ENCODE measurements around the gene RXRA.

Gene RXRA

DNA sequence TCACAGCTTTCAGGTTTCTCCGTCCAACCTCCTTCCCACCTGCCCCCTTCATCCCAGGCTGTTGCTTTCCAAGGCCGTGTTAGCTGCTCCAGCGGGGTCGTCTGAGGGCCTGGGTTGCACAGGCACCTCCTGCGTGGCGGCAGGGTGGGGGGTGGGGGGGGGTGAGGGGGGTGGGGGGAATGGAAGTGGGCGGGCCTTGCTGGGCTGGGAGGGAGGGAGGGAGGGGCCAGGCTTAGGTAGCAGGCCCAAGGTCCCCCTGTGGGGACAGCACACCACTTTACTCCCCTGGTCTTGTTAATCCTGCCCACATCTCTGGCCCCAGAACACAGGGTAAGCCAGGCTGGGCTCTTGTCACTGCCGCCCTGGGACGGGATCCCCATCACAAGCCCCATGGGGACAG lies 99.1 kb downstream of the RXRA start:
- no peak for TF ChIP-seq TAF1 (IDR thresholded peaks at IDR 0.05; ENCODE audit: borderline replicate concordance, insufficient read depth, low read length)
- no peak for TF ChIP-seq SIN3A (IDR thresholded peaks at IDR 0.05; ENCODE audit: borderline replicate concordance, insufficient read depth, low read length)
- no peak for TF ChIP-seq FOXP2 (optimal IDR thresholded peaks at IDR 0.05; ENCODE audit: borderline replicate concordance, extremely low read depth, extremely low read length, insufficient read depth)
- TF ChIP-seq, protein P1, sequence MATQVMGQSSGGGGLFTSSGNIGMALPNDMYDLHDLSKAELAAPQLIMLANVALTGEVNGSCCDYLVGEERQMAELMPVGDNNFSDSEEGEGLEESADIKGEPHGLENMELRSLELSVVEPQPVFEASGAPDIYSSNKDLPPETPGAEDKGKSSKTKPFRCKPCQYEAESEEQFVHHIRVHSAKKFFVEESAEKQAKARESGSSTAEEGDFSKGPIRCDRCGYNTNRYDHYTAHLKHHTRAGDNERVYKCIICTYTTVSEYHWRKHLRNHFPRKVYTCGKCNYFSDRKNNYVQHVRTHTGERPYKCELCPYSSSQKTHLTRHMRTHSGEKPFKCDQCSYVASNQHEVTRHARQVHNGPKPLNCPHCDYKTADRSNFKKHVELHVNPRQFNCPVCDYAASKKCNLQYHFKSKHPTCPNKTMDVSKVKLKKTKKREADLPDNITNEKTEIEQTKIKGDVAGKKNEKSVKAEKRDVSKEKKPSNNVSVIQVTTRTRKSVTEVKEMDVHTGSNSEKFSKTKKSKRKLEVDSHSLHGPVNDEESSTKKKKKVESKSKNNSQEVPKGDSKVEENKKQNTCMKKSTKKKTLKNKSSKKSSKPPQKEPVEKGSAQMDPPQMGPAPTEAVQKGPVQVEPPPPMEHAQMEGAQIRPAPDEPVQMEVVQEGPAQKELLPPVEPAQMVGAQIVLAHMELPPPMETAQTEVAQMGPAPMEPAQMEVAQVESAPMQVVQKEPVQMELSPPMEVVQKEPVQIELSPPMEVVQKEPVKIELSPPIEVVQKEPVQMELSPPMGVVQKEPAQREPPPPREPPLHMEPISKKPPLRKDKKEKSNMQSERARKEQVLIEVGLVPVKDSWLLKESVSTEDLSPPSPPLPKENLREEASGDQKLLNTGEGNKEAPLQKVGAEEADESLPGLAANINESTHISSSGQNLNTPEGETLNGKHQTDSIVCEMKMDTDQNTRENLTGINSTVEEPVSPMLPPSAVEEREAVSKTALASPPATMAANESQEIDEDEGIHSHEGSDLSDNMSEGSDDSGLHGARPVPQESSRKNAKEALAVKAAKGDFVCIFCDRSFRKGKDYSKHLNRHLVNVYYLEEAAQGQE (IDR thresholded peaks at IDR 0.05; ENCODE audit: insufficient read depth in 1 of 2, low read depth in 2 of 2, low read length in 2 of 2): no peak
- no peak for TF ChIP-seq POLR2AphosphoS5 (IDR thresholded peaks at IDR 0.05; ENCODE audit: low read depth, low read length)

DNA sequence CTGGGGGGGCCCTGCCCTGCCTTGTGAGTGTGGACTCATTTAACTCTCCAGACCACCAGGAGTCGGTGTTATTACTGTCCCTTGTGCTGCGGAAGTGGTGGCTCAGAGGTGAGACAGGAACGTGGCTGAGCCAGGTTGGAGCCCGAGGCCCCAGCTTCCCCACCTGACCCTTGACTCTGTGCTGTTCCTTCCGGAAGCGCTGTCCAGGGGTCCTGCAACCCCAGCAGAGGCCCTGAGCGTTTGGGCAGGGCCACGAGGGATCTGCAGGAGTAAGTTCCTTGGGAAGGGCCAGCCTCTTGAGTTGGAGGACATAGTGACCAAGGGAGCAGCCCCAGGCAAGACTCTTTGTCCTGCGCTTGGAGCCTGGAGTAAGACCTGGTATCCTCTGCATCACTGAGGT lies 99.6 kb downstream of the RXRA start:
- TF ChIP-seq SIN3A (IDR thresholded peaks at IDR 0.05; ENCODE audit: borderline replicate concordance, insufficient read depth, low read length): no peak
- no peak for TF ChIP-seq TAF1 (IDR thresholded peaks at IDR 0.05; ENCODE audit: borderline replicate concordance, insufficient read depth, low read length)
- TF ChIP-seq, protein P1 (IDR thresholded peaks at IDR 0.05; ENCODE audit: insufficient read depth in 1 of 2, low read depth in 2 of 2, low read length in 2 of 2): no peak
- no peak for TF ChIP-seq POLR2AphosphoS5 (IDR thresholded peaks at IDR 0.05; ENCODE audit: low read depth, low read length)
- no peak for TF ChIP-seq FOXP2 (optimal IDR thresholded peaks at IDR 0.05; ENCODE audit: borderline replicate concordance, extremely low read depth, extremely low read length, insufficient read depth)

DNA sequence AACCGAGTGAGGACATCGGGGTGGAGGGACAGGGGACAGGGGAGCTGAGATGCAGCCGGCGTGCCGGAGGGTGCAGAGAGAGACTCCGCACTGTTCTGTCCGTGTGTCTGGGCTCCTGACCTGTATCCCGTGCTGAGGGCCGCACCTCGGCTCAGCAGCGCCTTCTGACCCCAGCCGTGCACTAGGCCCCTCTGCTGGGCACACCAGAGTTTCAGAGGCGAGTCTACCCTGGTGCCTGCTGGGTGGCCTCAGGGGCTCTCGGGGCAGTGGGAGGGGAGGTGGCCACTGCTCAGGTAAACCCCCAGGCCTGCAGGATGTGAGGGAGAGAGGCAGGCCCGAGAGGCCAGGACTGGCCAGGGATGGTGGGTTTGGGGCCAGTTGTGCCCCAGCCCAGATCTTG lies 100.2 kb downstream of the RXRA start:
- TF ChIP-seq TAF1 (IDR thresholded peaks at IDR 0.05; ENCODE audit: borderline replicate concordance, insufficient read depth, low read length): no peak
- no peak for TF ChIP-seq SIN3A (IDR thresholded peaks at IDR 0.05; ENCODE audit: borderline replicate concordance, insufficient read depth, low read length)
- TF ChIP-seq POLR2AphosphoS5 (IDR thresholded peaks at IDR 0.05; ENCODE audit: low read depth, low read length): no peak
- TF ChIP-seq FOXP2 (optimal IDR thresholded peaks at IDR 0.05; ENCODE audit: borderline replicate concordance, extremely low read depth, extremely low read length, insufficient read depth): no peak
- TF ChIP-seq, protein P1 (IDR thresholded peaks at IDR 0.05; ENCODE audit: insufficient read depth in 1 of 2, low read depth in 2 of 2, low read length in 2 of 2): no peak

DNA sequence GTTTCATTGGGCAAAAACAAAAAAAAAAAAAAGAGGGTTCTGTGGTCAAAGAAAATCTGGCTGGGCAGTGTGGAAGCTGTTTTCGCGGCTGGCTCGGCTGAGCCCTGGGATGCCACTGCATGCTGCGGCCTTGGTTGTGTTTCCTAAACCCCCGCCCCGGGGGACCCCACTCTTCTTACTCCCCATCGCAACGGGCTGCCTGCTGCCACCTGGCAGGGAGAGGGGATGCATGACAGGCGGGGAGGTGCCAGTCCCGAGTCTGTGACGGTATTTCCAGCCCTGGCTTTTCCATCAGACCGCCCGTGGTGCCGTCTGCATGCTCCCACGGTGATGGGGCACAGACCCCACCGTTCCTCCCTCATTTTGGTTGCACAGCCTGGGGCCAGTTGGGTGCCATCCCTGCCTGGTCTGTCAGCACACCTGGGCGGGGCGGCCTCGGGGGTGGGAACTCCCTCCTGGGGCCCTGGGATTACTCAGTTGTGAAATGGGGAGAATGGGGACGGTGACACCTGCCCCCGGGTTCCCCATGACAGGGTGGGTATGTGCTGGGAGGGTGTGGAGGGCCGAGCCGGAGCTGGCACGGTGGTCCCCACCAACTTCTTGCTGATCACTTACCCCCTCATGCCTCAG lies 101.0 kb downstream of the RXRA start:
- no peak for TF ChIP-seq SIN3A (IDR thresholded peaks at IDR 0.05; ENCODE audit: borderline replicate concordance, insufficient read depth, low read length)
- TF ChIP-seq POLR2AphosphoS5 (IDR thresholded peaks at IDR 0.05; ENCODE audit: low read depth, low read length): no peak
- TF ChIP-seq FOXP2 (optimal IDR thresholded peaks at IDR 0.05; ENCODE audit: borderline replicate concordance, extremely low read depth, extremely low read length, insufficient read depth): no peak
- TF ChIP-seq, protein P1 (IDR thresholded peaks at IDR 0.05; ENCODE audit: insufficient read depth in 1 of 2, low read depth in 2 of 2, low read length in 2 of 2): no peak
- TF ChIP-seq TAF1 (IDR thresholded peaks at IDR 0.05; ENCODE audit: borderline replicate concordance, insufficient read depth, low read length): no peak
